ENCODE measurements around the gene NOL9.

The NOL9 gene

GRCh38 chr1:6521536-6521935, 32.8 kb downstream of the NOL9 start:
- DNase-seq (no peak), ATAC-seq (no peak)

GRCh38 chr1:6519935-6520671, 34.2 kb downstream of the NOL9 start:
- DNase-seq (no peak), ATAC-seq (no peak)

GRCh38 chr1:6519491-6519934, 34.8 kb downstream of the NOL9 start:
- ATAC-seq (no peak), DNase-seq (no peak)

GRCh38 chr1:6517435-6517851, 36.9 kb downstream of the NOL9 start:
- DNase-seq = no peak
- no peak for ATAC-seq

- ATAC-seq (no peak), DNase-seq (no peak)
These were observed 38.5 kb downstream of the NOL9 start for GRCh38 chr1:6515771-6516170.

GRCh38 chr1:6513320-6513801, 41.0 kb downstream of the NOL9 start:
- DNase-seq (no peak), ATAC-seq (no peak)

DNA sequence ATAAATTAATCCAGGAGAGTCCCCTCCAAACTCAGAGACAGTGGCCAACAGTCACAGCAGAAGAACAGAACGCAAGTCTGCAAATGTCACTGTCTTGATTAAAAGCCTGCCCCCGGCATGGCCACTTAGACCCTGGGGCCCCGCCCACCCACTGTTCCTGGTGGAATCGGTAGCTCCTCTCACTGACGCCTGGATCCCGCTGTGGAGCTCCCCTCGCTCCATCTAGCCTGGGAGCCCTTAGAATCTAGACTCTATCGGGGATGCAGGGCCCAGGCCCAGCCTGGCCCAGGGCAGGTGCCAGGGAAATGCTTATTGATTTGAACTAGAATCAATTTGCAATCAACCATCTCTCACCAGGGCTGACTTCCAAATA, 41.4 kb downstream of the NOL9 start:
- no peak for DNase-seq
- ATAC-seq = no peak

DNA sequence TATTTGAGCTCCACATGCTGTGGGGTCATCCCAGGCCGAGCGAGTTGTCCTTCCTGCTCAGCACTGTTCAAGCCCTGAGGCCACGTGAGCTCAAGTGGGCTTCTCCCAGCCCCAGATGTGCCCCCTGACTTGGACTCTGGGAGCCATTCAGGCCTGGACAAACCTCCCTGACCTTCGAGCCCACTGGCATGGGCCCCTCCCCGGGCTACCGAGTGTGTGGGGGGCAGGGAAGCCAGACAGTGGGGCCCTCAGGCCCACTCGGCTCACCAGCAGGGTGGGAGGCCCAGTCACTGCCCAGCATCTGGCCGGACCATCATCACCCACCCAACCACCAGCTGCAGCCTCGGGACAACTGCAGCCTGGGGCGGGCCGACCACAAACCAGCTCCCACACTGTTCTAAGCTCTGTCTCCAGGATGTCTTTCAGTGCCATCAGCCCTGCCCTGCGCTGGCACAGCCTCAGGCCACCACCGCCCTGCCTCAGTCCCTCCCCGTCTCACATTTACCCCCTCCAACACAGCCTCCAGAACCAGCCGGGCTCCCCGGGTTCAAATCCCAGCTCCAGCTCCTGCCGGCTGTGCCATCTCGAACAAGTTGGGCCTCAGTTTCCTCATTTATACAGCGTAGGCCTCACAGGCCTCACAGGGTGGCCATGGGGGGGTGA, 41.9 kb downstream of the NOL9 start:
- ATAC-seq (no peak), DNase-seq (no peak)

DNA sequence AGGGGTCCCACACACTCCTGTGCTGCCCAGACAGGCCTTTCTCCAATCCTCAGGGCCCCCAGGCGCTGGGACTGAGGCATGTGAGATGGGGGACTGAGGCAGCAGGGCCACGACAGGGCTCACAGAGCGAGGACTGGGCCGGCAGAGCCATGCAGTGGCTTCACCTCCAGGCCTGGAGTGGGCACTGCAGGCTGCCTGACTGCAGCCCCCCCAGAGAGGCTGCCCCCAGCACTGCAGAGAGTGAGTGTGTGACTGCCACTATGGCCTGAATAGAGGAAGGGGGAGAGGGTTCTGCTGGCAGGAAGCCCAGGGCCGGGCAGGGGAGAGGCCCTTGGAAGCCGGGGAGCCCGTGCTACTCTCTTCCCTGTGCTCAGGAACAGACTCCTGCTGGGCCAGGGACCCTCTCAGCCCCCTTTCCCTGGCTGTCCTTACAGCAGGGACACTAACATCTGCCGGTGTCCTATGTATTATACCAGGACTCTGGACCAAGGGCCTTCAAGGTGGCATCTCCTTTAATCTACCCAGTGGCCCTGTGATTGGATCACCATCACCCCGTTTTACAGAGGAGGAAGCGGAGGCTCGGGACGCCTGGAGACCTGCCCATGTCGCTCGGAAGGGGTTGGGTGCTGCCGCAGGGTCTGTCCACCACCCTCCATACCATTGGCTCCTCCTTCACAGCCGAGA, 42.6 kb downstream of the NOL9 start:
- DNase-seq (no peak), ATAC-seq (no peak)

DNA sequence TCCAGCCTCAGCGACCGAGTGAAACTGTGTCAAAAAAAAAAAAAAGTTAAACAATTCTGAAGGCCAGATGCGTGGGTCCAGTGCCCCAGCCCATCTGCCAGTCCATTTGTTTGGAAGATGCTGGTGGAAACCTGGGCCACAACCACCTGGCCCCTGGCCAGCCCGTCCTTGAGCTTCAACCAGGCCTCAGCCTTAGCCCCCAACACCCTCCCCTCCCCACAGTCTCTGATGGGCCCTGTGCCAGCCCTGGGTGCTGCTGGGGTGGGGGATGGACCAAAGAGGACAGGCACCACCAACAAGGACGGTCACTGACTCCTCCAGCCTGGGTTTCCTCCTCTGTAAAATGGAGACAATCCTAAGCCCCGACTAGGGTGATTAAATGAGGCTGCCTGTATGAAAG, 43.3 kb downstream of the NOL9 start:
- ATAC-seq (no peak), DNase-seq (no peak)

DNA sequence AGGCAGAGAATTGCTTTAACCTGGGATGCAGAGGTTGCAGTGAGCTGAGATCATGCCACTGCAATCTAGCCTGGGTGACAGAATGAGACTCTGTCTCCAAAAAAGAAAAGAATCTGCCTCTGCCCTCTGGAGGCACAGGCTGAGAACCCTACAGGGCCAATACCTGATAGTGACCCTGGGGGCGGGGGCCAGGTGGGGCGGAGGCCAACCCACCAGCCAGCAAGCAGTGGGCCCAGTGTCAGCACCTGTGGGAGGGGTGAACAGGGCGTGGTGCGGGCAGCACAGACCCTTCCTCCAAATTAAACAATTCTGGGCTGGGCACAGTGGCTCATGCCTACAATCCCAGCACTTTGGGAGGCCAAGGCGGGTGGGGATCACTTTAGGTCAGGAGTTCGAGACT, 43.8 kb downstream of the NOL9 start:
- ATAC-seq = no peak
- no peak for DNase-seq

DNA sequence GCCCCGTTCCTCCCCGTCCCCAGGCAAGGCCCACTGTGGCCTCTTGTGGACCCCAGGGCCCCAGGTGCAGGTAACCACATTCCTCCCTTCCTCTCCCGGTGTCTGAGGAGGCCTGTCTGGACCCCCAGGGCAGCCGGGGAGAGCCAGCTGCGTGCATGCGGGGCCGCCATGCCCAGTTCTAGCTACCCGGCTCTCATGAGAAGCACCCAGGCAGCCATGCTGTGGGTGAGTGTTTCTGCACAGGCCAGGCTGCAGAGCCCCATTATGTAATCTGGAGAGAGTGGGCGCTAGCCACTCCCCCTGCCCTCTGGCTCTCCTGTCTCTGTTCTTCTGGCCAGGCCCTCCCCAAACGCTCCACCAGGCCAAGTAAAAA, 44.4 kb downstream of the NOL9 start:
- no peak for DNase-seq
- no peak for ATAC-seq

GRCh38 chr1:6509220-6509918, 44.9 kb downstream of the NOL9 start:
- no peak for ATAC-seq
- DNase-seq = no peak

- DNase-seq (no peak), ATAC-seq (no peak)
These were observed 45.5 kb downstream of the NOL9 start for GRCh38 chr1:6508816-6509189.

- DNase-seq (no peak), ATAC-seq (no peak)
These were observed 46.0 kb downstream of the NOL9 start for GRCh38 chr1:6508154-6508815.

DNA sequence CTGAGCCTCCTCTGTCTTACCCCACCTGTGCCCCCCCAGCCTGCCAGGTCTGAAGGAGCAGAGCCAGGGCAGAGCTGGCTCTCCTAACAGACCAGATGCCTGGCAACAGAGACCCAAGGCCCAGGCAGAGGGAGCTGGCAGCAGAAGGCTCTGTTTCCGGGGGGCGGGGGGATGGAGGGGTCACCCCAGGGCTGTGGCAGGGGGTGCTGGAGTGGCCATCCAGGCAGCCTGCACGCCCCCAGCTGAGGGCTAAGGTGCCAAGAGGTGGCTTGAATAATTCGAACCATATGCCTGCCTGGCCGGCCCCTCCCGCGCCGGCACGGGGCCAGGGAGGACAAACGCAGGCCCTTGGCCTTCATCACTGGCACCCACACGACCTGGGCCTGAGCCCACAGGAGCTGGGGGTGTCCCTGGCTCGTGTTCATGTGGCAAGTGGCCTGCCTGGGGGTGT, 46.8 kb downstream of the NOL9 start:
- DNase-seq = no peak
- ATAC-seq = no peak

GRCh38 chr1:6507037-6507428, 47.3 kb downstream of the NOL9 start:
- no peak for DNase-seq
- no peak for ATAC-seq

DNA sequence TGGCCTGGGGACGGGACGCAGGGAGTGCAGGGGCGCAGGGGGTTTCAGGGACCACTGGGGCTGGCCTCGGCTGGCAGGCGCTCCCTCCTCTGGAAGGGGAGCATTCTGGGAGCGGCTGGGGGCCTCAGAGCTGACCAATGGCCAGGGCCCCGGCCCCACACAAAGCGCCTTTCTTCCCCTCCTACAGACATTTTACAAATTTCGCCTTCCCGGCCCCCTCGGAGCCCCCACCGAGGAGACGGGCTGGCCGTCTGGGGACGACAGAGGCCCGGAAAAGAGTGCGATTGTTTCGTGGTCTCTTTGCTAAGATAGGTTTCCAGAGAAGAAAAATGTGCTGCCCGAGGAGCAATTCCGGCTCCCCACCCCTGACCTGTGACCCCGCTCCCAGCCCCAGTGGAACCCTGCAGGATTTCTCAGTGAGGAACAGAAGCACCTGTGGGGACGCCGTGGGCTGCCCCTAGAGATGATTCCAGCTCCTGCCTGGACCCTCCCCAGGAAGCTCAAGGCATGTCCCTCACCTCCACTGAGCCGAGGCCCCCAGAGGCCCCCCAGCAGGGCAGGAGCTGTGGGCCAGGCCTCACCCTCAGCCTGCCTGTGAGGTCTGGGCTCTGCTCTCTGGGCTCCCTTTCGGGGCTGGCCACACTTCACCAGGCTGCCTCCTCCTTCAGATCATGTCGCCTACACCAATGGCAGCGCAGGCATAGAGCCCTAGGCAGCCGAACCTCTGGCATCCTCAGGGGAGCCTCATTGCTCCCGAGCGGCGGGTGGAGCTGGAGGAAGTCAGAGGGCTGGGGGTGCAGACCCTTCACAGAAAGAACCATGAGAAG, 47.9 kb downstream of the NOL9 start:
- no peak for ATAC-seq
- no peak for DNase-seq

GRCh38 chr1:6505367-6506209, 48.7 kb downstream of the NOL9 start:
- no peak for DNase-seq
- ATAC-seq = no peak

DNA sequence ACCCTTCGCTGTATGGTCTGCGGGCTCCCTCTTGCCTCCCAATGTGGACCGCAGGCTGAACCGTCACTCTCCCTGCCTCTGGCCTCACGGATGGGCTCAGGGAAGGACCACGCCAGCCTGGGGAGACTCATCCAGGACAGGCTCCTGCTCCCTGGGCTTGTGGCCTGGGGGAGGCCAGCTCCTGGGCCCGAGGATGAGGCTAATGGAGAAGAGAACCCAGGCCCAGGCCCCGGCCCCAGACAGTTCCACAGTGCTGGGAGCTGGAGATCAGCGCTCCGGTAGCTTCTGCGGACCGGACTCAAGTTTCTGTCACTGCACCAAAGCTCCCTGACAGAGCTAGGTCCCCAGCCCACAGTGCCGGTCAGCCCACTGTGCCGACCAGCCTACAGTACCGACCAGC, 49.4 kb downstream of the NOL9 start:
- DNase-seq (no peak), ATAC-seq (no peak)
